Measurements from ENCODE around the gene C6orf15. TPM values are rescaled to one million over a fixed set of nuclear protein-coding genes. Genes with fewer than 3 reads are reported as not detected.

Gene C6orf15
- total and polyA plus RNA-seq, 7 donors: not detected

DNA sequence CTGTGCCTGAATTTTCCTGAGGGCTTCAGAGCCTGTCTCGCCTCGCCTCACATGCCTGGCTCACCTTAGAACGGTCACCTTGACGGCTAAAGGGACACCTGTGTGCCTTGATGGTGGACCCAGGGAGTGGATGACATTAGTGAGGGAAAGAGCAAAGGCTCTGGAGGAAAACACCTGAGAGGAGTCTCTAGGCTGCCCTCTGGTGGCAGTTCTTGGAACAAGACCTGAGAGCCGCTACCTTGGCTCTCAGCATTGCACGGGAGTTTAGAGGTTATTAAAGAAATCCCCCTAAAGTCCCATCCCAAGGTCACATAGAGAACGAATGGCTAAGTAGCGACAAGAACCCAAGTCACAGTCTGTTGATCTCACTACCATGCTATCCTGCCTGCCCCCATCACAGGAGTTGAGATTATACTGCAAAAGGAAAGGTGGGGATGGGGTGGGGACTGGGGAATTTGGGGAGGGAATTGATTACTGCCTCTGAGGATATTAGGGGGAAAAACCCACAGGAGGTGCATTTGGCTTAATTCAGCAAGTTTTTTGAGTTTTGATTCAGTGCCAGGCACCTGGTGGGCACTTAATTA, 15.8 kb upstream of the C6orf15 start:
- DNase-seq (peak; percentile 47 to 65), ATAC-seq (peak; percentile 54 to 76 (median 64))
- peaks cover 7% of the 10 kb centered on the region for H3K4me1 ChIP-seq
- H3K4me3 ChIP-seq: no peak overlapping the region
- intact Hi-C loops (cut with DNase I): no loop called here
- 7 to 9% (median 8%) methylated on average over 8 of the region's 8 CpGs for WGBS, 3 donors
- TF ChIP-seq, protein P1, sequence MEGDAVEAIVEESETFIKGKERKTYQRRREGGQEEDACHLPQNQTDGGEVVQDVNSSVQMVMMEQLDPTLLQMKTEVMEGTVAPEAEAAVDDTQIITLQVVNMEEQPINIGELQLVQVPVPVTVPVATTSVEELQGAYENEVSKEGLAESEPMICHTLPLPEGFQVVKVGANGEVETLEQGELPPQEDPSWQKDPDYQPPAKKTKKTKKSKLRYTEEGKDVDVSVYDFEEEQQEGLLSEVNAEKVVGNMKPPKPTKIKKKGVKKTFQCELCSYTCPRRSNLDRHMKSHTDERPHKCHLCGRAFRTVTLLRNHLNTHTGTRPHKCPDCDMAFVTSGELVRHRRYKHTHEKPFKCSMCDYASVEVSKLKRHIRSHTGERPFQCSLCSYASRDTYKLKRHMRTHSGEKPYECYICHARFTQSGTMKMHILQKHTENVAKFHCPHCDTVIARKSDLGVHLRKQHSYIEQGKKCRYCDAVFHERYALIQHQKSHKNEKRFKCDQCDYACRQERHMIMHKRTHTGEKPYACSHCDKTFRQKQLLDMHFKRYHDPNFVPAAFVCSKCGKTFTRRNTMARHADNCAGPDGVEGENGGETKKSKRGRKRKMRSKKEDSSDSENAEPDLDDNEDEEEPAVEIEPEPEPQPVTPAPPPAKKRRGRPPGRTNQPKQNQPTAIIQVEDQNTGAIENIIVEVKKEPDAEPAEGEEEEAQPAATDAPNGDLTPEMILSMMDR (IDR thresholded peaks at IDR 0.05): peak; percentile 81
- H3K27me3 ChIP-seq (ENCODE audit: insufficient read depth in 3 of 3, low read length in 2 of 3): no peaks in the 10 kb centered on the region
- no peak overlapping the region for H3K27ac ChIP-seq
- H3K36me3 ChIP-seq (ENCODE audit: insufficient read depth in 1 of 2, low read depth in 1 of 2): no peaks in the 10 kb centered on the region
- no peaks in the 10 kb centered on the region for H3K9me3 ChIP-seq

GRCh38 chr6:31126396-31127175, 14.2 kb upstream of the C6orf15 start:
- Histone ChIP-seq H3K27ac (no peak overlapping the region), H3K27me3 (ENCODE audit: insufficient read depth in 3 of 3, low read length in 2 of 3) (no peaks in the 10 kb centered on the region), H3K9me3 (no peaks in the 10 kb centered on the region), H3K36me3 (ENCODE audit: insufficient read depth in 1 of 2, low read depth in 1 of 2) (no peaks in the 10 kb centered on the region), H3K4me3 (no peak overlapping the region), H3K4me1 (peaks cover 18% of the 10 kb centered on the region)
- no peak for ATAC-seq
- intact Hi-C loops (cut with DNase I): no loop called here
- DNase-seq: no peak
- 55 to 65% (median 57%) methylated on average over 16 of the region's 16 CpGs for WGBS, 3 donors
- TF ChIP-seq, protein P1 (IDR thresholded peaks at IDR 0.05): no peak

DNA sequence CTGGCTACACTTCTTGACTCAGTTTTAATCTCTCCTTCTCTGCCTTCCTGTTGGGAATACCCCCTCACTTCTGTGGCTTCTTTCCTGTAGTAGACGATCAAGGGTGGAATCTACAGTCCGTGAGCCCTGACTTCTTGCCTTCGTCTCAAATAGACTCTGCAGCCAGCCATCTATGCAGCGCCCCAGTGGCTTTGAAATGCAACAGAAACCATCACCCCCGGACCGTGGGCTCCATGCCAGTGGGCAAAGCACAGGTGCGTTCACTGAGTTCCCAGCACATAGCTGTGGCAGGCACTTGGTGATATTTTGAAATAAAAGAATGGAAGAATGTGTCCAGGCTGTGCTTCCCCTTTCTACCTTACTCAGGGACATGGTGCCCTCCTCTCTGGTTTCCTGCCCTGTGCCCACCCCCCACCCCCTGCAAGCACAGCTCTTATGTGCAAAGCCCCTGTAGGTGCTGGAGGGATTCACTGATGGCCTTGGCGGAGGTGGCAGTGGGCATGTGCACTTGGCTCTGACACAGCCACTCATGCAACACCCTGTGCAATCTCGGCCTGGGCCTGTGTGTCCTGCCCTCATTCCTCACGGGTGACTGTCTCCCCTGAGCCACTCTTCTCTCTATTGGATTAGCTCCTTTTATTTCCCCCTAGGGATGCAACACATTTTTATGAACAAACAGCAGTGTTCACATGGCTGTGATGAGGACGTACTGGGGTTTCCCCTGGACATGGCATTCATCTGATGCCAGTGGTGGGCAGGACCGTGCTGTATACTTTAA, 13.4 kb upstream of the C6orf15 start:
- WGBS, 3 donors: 50 to 58% (median 55%) methylated on average over 12 of the region's 12 CpGs
- no peaks in the 10 kb centered on the region for H3K27me3 ChIP-seq (ENCODE audit: insufficient read depth in 3 of 3, low read length in 2 of 3)
- H3K4me1 ChIP-seq: peaks cover 18% of the 10 kb centered on the region
- DNase-seq (no peak), ATAC-seq (peak in 1 of 4 donors; percentile 30)
- TF ChIP-seq, protein P1 (IDR thresholded peaks at IDR 0.05): no peak
- H3K9me3 ChIP-seq: no peaks in the 10 kb centered on the region
- no peak overlapping the region for H3K27ac ChIP-seq
- no peaks in the 10 kb centered on the region for H3K36me3 ChIP-seq (ENCODE audit: insufficient read depth in 1 of 2, low read depth in 1 of 2)
- intact Hi-C loops (cut with DNase I): no loop called here
- H3K4me3 ChIP-seq: no peak overlapping the region

GRCh38 chr6:31125162-31125561, 12.8 kb upstream of the C6orf15 start:
- no peak overlapping the region for H3K27ac ChIP-seq
- DNase-seq: peak in 1 of 2 donors; percentile 49
- peak in 2 of 4 donors; percentile 18 to 30 for ATAC-seq
- H3K36me3 ChIP-seq (ENCODE audit: insufficient read depth in 1 of 2, low read depth in 1 of 2): no peaks in the 10 kb centered on the region
- H3K4me3 ChIP-seq: no peak overlapping the region
- WGBS, 3 donors: 49 to 63% (median 62%) methylated on average over 8 of the region's 8 CpGs
- H3K4me1 ChIP-seq: peaks cover 18% of the 10 kb centered on the region
- TF ChIP-seq, protein P1 (IDR thresholded peaks at IDR 0.05): no peak
- no peaks in the 10 kb centered on the region for H3K27me3 ChIP-seq (ENCODE audit: insufficient read depth in 3 of 3, low read length in 2 of 3)
- H3K9me3 ChIP-seq: no peaks in the 10 kb centered on the region
- intact Hi-C loops (cut with DNase I): no loop called here

Measured in psoas muscle (tissue), 8 donors.